Limb (tissue), 2 donors: ENCODE measurements around the gene TTC28.
"Not testable (repeated sequence)": the region's sequence is repeated elsewhere in the genome, so short reads cannot be mapped to it uniquely, and the experiment has no call there.

ENCODE experiments used
- DNase-seq, 2 donors: peaks; one replicate each; pipeline ENCODE4 v3.0.0-alpha.2; 2016; ENCODE audit errors: extremely low spot score in 2 of 2

The TTC28 gene

DNA sequence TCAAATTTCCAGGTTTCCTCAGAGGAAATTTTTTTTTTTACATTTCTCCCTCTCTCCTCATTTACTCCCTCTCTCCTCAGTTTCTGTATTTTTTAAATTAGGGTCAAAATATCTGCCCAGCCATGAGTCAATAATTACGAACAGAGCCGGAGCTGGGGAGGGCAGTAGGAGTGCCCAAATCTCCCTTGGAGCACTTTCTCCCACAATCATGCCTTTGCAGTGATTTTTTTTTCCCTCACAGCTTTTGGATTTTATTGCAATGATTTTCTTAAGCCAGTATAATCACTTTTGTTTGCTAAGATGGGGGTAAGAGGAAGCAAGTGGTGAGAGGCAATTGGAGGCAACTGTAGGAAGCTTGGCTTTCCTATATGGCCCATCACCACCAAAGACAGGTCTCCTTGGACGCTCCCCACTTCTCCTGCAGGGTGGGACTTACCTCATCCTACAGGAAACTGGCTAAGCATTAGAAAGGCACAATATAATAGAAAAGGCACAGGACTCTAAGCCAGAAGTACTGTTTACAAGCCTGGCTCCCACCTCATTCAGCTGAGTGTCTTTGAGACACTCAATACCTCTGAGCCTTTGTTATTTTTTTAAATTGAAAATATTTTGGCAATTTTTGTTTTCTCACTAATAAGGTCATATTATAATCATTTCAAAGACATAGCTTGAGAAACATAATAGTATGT is 568.0 kb downstream of the TTC28 start:
- no peak for DNase-seq

DNA sequence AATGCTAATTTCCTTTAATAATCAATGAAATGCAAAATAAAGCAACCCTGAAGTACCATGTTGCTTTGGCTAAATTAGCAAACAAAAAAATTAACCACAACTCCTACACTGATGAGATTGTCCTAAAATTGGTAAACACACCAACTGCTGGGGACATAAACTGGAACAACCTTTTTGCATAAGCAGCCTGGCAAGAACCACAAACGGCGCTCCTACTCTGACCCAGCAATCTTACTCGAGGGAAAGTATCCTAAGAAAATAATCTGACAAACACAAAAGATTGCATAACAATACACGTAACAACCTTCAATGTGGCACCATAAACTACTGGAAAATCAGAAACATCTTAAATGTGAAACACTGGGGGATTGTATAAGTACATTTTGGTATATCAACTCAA is 570.8 kb downstream of the TTC28 start:
- DNase-seq = no peak

DNA sequence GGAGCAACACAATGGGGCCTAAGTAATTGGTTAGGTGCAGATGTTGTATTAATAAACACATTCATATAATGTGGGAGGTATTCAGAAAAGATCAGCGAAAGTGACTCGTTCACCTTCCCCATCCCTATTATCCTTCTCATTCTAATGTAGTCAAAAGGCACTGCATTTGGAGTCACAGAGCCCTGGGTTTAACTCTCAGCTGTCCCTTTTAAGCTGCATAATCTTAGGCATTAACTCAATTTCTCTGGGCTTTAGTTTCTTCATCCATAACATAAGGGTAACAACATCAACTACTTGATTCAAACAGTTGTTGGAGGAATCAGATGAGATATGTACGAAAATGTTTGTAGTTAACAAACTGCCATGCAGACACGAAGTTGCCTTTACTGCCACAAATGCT is 573.0 kb downstream of the TTC28 start:
- DNase-seq = no peak

DNA sequence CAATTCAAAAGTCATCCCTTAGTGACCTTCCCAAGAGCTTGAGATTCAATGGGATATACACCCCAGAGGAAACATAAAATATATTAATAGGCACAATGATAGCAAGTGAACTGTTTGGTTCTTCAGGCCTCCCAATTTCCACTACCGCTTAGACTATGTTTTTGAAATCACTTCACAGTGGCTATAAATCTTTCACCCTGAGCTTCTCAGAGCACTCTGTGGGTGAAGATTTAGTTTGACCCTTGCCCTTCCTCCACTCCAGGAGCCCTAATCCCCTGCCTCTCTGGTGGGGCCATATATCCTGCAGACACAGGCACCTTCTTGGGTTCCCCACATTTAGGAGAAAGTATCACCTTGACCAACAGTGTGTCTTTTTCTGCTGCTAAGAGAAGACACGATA is 573.7 kb downstream of the TTC28 start:
- DNase-seq = no peak

GRCh38 chr22:28105413-28105812 is 574.2 kb downstream of the TTC28 start:
- peak in 1 of 2 donors; percentile 15 for DNase-seq

DNA sequence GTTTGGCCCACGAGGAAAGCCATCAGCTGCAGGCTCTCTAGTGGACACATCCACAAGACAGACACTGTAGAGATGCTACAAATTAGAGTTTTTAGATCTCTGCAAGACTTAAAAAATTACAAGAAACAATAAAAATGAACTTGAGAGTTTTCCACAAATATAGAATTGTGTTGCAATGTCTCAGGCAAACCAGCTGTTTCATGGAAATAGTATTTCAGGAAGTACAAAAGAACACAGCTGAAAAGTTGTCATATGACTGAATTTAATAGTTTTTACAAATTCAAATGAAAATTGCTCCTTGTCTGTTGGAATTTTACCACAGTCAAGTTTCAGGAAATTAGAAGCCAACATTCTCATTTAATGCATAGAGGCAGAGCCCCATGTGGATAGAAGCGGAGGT is 576.0 kb downstream of the TTC28 start:
- no peak for DNase-seq

DNA sequence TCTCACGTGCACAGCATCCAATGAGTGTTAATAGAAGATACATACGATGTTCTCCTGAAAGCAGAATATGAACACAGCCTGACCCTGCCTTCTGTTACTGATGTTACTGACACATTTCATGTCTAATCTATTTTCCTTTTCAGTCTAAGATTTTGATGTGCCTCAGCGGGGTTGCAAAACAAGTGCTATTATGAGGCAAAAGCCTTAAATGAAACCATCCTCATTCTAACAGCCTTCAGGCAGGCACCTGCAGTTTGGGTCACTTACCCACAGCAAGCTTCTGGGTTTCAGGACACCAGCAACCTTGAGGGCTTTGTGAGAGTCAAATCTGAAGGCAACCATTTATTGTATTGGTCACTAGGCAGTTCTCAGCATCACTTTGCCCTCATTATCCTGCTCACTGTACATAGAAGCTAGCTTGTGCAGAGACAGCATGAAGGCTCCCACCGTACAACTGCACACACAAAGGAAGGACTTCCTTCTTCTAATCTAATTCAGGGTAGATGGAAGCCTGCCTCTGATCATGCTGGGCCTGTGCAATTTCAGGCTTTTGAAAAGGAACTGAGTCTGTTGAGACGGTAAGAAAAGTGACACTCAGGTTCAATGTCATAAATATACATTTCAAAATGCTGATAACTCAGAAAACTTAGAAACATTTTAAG is 577.4 kb downstream of the TTC28 start:
- no peak for DNase-seq

- no peak for DNase-seq
Measured at GRCh38 chr22:28097627-28098026, 582.0 kb downstream of the TTC28 start.

DNA sequence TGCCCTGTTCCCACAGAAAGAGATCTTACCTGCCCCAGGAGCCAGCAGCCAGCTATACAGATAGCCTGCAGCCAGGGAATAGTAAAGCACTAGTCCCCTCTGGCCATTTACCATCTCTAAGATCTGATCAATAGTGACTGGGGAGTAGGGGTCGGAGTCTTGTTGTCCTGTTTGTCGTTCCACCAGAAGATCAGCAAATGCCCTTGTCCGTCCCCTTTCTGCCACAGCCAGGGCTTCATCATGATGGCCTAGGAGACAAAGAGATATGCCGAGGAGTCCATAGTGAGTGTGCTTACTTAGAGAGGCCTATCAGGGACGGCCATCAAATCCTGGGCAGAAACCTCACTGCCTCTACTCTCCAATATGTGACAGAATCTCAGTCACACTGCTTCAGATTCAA is 583.5 kb downstream of the TTC28 start:
- DNase-seq = no peak

GRCh38 chr22:28095316-28096095 is 584.1 kb downstream of the TTC28 start:
- no peak for DNase-seq

DNA sequence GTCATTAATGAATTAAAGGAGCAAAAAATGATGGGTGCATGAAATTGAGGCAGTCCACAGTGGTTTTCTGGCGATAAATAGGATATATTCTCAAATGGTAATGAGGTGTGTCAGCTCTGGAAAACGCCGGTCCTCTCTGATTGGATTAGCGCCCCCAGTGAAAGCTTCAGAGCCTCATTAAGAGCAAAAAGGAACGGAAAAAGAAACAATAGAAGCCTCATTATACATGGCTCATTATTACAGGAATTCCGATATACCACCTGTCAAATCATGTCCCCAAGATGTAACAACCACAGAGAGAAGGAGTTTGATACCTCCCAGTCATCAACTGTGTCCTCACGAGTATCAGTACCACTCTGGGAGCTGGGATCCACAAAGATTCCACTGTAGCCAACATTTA is 584.9 kb downstream of the TTC28 start:
- no peak for DNase-seq

DNA sequence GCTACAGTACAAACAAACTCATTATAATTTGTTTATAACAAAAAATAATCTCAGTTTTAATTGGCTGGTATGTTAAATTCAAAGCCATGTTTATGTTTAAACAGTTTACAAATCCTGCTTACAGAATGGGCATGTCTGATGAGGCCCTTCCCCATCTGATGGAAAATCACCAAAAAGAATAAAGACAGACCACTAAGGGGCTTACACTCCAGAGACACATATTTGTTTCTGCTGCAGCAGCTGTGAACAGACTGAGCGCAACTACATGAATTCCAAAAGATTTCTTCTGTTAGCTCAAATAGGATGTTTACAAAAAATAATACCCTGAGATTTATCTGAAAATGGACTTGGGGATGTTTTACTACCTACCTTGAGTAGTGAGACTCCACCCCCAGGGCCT is 585.9 kb downstream of the TTC28 start:
- no peak for DNase-seq

DNA sequence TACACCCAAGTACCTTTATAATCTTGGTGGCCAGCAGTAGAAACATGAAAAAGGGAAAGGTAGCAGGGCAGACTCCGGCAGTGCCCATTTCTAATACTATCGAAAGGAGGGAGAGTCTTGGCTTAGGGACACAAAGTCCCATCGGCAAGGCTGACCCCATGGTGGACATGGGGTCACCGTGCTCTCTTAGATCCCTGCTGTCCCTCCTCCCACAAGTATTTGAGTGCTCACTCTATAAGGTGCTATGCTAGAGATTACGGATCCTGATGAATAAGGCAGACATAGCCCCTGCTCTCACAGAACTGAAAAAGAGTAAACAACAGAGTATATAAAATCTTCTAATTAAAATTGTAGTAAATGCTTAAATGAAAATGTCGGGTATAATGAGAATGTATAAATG is 588.2 kb downstream of the TTC28 start:
- DNase-seq = no peak

GRCh38 chr22:28089541-28089940 is 590.1 kb downstream of the TTC28 start:
- DNase-seq = not testable (repeated sequence)

DNA sequence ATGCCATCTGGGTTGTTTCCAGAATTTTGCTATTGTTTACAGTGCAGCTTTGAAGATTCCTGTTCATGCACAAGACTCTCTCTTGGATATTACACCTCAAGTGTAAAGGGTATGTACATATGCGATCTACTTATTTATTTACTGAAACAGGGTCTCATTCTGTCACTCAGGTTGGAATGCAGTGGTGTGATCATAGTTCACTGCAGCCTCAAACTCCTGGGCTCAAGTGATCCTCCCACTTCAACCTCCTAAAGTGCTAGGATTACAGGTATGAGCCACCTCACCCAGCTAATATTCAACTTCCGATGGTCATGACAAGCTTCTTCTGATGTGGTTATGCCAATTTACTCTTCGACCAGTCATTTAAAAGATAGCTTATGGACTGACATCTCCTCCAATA is 602.5 kb downstream of the TTC28 start:
- DNase-seq = no peak

DNA sequence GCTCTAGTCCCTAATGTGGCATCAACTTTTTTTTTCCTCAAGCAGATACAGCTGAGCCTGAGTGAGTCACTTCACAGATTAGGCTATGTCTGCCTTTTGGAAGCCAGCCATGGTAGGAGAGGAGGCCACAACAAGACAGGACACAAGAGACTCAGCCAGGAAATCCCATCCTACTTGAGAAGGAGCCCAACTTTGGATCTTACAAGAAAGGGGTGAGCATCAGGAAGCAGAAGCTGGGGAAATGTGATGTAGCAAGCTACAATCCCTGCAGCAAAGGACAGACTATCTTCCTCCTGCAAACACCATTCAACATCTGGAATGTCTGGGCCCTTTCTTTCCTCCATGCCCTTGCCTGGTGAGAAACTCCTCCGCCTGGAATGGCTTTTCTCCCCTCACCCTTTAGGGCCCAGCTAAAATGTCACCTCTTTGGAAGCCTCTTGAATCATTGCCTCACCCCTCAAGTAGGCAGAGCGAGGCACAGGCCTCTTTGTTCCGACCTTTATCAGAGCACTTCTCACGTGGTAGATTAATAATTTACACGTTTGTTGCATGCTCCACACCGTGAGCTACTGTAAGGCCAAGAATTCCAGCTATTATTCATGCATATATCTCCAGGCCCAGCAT is 604.2 kb downstream of the TTC28 start:
- DNase-seq = peak in 1 of 2 donors; percentile 25

GRCh38 chr22:28074526-28074925 is 605.1 kb downstream of the TTC28 start:
- DNase-seq = no peak

- no peak for DNase-seq
Measured at GRCh38 chr22:28072066-28072465, 607.6 kb downstream of the TTC28 start.

DNA sequence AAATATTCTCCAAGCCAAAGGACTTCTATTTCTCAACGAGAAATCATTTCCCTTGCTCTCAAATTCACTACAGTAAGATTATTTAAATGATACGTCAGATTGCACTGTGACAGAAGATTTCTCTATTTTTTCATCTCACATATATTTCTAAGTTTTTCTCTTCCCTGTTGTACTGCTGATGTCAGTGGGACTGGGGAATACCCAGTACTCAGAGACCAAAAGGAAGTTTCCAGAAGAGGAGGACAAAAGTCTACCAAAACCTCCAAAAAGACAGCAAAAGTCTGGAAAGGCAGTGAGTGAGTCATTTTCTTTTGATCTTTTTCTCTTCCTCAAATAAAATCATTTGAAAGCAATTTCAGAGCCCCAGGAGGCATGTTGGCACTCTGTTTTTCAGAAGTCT is 610.8 kb downstream of the TTC28 start:
- DNase-seq = no peak

- peak in 1 of 2 donors; percentile 44 for DNase-seq
Measured at GRCh38 chr22:28064920-28065319, 614.7 kb downstream of the TTC28 start.

- DNase-seq = no peak
Measured at GRCh38 chr22:28063656-28064055, 616.0 kb downstream of the TTC28 start.

DNA sequence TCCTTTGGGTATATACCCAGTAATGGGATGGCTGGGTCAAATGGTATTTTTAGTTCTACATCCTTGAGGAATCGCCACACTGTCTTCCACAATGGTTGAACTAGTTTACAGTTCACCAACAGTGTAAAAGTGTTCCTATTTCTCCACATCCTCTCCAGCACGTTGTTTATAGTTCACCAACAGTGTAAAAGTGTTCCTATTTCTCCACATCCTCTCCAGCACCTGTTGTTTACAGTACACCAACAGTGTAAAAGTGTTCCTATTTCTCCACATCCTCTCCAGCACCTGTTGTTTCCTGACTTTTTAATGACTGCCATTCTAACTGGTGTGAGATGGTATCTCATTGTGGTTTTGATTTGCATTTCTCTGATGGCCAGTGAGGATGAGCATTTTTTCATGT is 619.0 kb downstream of the TTC28 start:
- not testable (repeated sequence) for DNase-seq
